ENCODE data around the gene KLRK1. TPM values are rescaled to one million over a fixed set of nuclear protein-coding genes. Genes with fewer than 3 reads are reported as not detected.
"Not testable (repeated sequence)": the region's sequence is repeated elsewhere in the genome, so short reads cannot be mapped to it uniquely, and the experiment has no call there.

The KLRK1 gene
- total RNA-seq, 2 donors from 2014 or later: 80.4 to 126 TPM

GRCh38 chr12:10398168-10398567 is 8.3 kb upstream of the KLRK1 start:
- H3K4me1 Mint-ChIP-seq (ENCODE audit: low read depth in 2 of 2): peaks cover 48 to 72% of the 10 kb centered on the region in 2 donors
- peak overlapping the region; percentile 86 for H3K4me3 Mint-ChIP-seq
- ATAC-seq (no peak), DNase-seq (ENCODE audit: low spot score) (no peak)
- H3K36me3 Mint-ChIP-seq: peaks cover 32% of the 10 kb centered on the region
- H3K27me3 Mint-ChIP-seq: no peaks in the 10 kb centered on the region
- peak overlapping the region; percentile 41 to 94 for H3K27ac Mint-ChIP-seq
- H3K9me3 Mint-ChIP-seq: peaks cover 6% of the 10 kb centered on the region

GRCh38 chr12:10397296-10397695 is 7.5 kb upstream of the KLRK1 start:
- Mint-ChIP-seq H3K36me3 (peaks cover 28% of the 10 kb centered on the region), H3K4me3 (peak overlapping the region; percentile 86), H3K9me3 (peaks cover 6% of the 10 kb centered on the region), H3K4me1 (ENCODE audit: low read depth in 2 of 2) (peaks cover 52 to 77% of the 10 kb centered on the region in 2 donors), H3K27me3 (no peaks in the 10 kb centered on the region), H3K27ac (peak overlapping the region; percentile 89 to 94)
- no peak for DNase-seq (ENCODE audit: low spot score)
- peak; percentile 67 to 69 for ATAC-seq

- Mint-ChIP-seq H3K4me3 (peak overlapping the region; percentile 86), H3K36me3 (peaks cover 21% of the 10 kb centered on the region), H3K27ac (peak overlapping the region; percentile 89 to 94), H3K4me1 (ENCODE audit: low read depth in 2 of 2) (peaks cover 54 to 74% of the 10 kb centered on the region in 2 donors)
- not testable (repeated sequence) for ATAC-seq; H3K9me3 Mint-ChIP-seq; H3K27me3 Mint-ChIP-seq; DNase-seq (ENCODE audit: low spot score)
Observed at GRCh38 chr12:10396176-10396575, 6.3 kb upstream of the KLRK1 start.

GRCh38 chr12:10395390-10395998 is 5.7 kb upstream of the KLRK1 start:
- Mint-ChIP-seq H3K36me3 (peaks cover 17% of the 10 kb centered on the region), H3K9me3 (peaks cover 3% of the 10 kb centered on the region), H3K4me3 (peak overlapping the region; percentile 86), H3K27ac (peak overlapping the region; percentile 89 to 94), H3K4me1 (ENCODE audit: low read depth in 2 of 2) (peaks cover 50 to 70% of the 10 kb centered on the region in 2 donors), H3K27me3 (no peaks in the 10 kb centered on the region)
- peak; percentile 67 to 74 for ATAC-seq
- DNase-seq (ENCODE audit: low spot score): peak; percentile 71

GRCh38 chr12:10394531-10395152 is 4.8 kb upstream of the KLRK1 start:
- Mint-ChIP-seq H3K36me3 (peaks cover 16% of the 10 kb centered on the region), H3K4me1 (ENCODE audit: low read depth in 2 of 2) (peaks cover 51 to 71% of the 10 kb centered on the region in 2 donors), H3K4me3 (peak overlapping the region; percentile 86), H3K27ac (peak overlapping the region; percentile 89 to 94)
- H3K27me3 Mint-ChIP-seq; H3K9me3 Mint-ChIP-seq; DNase-seq (ENCODE audit: low spot score): not testable (repeated sequence)
- ATAC-seq: peak in 1 of 2 donors; percentile 54

- Mint-ChIP-seq H3K4me3 (peak overlapping the region; percentile 86), H3K27me3 (no peaks in the 10 kb centered on the region), H3K36me3 (peaks cover 22% of the 10 kb centered on the region), H3K27ac (peak overlapping the region; percentile 89 to 94), H3K9me3 (no peaks in the 10 kb centered on the region), H3K4me1 (ENCODE audit: low read depth in 2 of 2) (peaks cover 47 to 70% of the 10 kb centered on the region in 2 donors)
- DNase-seq (ENCODE audit: low spot score): no peak
- ATAC-seq: no peak
Observed at GRCh38 chr12:10393291-10393690, 3.5 kb upstream of the KLRK1 start.

GRCh38 chr12:10392394-10392930 is 2.6 kb upstream of the KLRK1 start:
- DNase-seq (ENCODE audit: low spot score): peak; percentile 88
- peaks cover 18% of the 10 kb centered on the region for H3K36me3 Mint-ChIP-seq
- H3K27me3 Mint-ChIP-seq: no peaks in the 10 kb centered on the region
- peaks cover 42 to 63% of the 10 kb centered on the region in 2 donors for H3K4me1 Mint-ChIP-seq (ENCODE audit: low read depth in 2 of 2)
- H3K4me3 Mint-ChIP-seq: peak overlapping the region; percentile 86
- no peaks in the 10 kb centered on the region for H3K9me3 Mint-ChIP-seq
- ATAC-seq: peak; percentile 84 to 88
- peak overlapping the region; percentile 93 to 94 for H3K27ac Mint-ChIP-seq

- ATAC-seq; H3K9me3 Mint-ChIP-seq; H3K27me3 Mint-ChIP-seq; DNase-seq (ENCODE audit: low spot score): not testable (repeated sequence)
- Mint-ChIP-seq H3K4me1 (ENCODE audit: low read depth in 2 of 2) (peaks cover 40 to 69% of the 10 kb centered on the region in 2 donors), H3K4me3 (peak overlapping the region; percentile 36), H3K27ac (peak overlapping the region; percentile 93 to 94), H3K36me3 (peaks cover 27% of the 10 kb centered on the region)
Observed at GRCh38 chr12:10390991-10391390, 1.1 kb upstream of the KLRK1 start.

GRCh38 chr12:10388624-10389413 is 1.0 kb downstream of the KLRK1 start:
- Mint-ChIP-seq H3K9me3 (no peaks in the 10 kb centered on the region), H3K36me3 (peaks cover 48% of the 10 kb centered on the region), H3K27ac (peak overlapping the region; percentile 97 to 98), H3K27me3 (no peaks in the 10 kb centered on the region), H3K4me3 (peak overlapping the region; percentile 89), H3K4me1 (ENCODE audit: low read depth in 2 of 2) (peaks cover 38 to 66% of the 10 kb centered on the region in 2 donors)
- ATAC-seq (no peak), DNase-seq (ENCODE audit: low spot score) (no peak)

- H3K9me3 Mint-ChIP-seq; H3K27me3 Mint-ChIP-seq; DNase-seq (ENCODE audit: low spot score); ATAC-seq: not testable (repeated sequence)
- peak overlapping the region; percentile 97 to 98 for H3K27ac Mint-ChIP-seq
- peaks cover 58% of the 10 kb centered on the region for H3K36me3 Mint-ChIP-seq
- peak overlapping the region; percentile 92 for H3K4me3 Mint-ChIP-seq
- peaks cover 41 to 66% of the 10 kb centered on the region in 2 donors for H3K4me1 Mint-ChIP-seq (ENCODE audit: low read depth in 2 of 2)
Observed at GRCh38 chr12:10387498-10387897, 2.3 kb downstream of the KLRK1 start.

GRCh38 chr12:10386857-10387256 is 3.0 kb downstream of the KLRK1 start:
- DNase-seq (ENCODE audit: low spot score): no peak
- ATAC-seq: peak in 1 of 2 donors; percentile 48
- H3K4me1 Mint-ChIP-seq (ENCODE audit: low read depth in 2 of 2): peaks cover 44 to 66% of the 10 kb centered on the region in 2 donors
- H3K4me3 Mint-ChIP-seq: peak overlapping the region; percentile 92
- H3K9me3 Mint-ChIP-seq: no peaks in the 10 kb centered on the region
- H3K27ac Mint-ChIP-seq: peak overlapping the region; percentile 97 to 98
- H3K27me3 Mint-ChIP-seq: no peaks in the 10 kb centered on the region
- peaks cover 63% of the 10 kb centered on the region for H3K36me3 Mint-ChIP-seq

GRCh38 chr12:10385166-10385613 is 4.7 kb downstream of the KLRK1 start:
- Mint-ChIP-seq H3K4me1 (ENCODE audit: low read depth in 2 of 2) (peaks cover 55 to 74% of the 10 kb centered on the region in 2 donors), H3K27ac (peak overlapping the region; percentile 97 to 98), H3K9me3 (no peaks in the 10 kb centered on the region), H3K36me3 (peaks cover 77% of the 10 kb centered on the region), H3K27me3 (no peaks in the 10 kb centered on the region), H3K4me3 (peak overlapping the region; percentile 92)
- DNase-seq (ENCODE audit: low spot score) (no peak), ATAC-seq (peak; percentile 63 to 74)

- Mint-ChIP-seq H3K27ac (peak overlapping the region; percentile 97 to 98), H3K4me1 (ENCODE audit: low read depth in 2 of 2) (peaks cover 53 to 68% of the 10 kb centered on the region in 2 donors), H3K9me3 (no peaks in the 10 kb centered on the region), H3K36me3 (peaks cover 69% of the 10 kb centered on the region), H3K27me3 (no peaks in the 10 kb centered on the region), H3K4me3 (peak overlapping the region; percentile 92)
- no peak for ATAC-seq
- DNase-seq (ENCODE audit: low spot score): no peak
Observed at GRCh38 chr12:10384191-10384590, 5.7 kb downstream of the KLRK1 start.
